ENCODE results near the gene SOS2.

The SOS2 gene

GRCh38 chr14:50094056-50094755 is 137.2 kb downstream of the SOS2 start:
- Histone ChIP-seq H3K9me3 (ENCODE audit: control insufficient read depth, insufficient read depth, low read length) (no peaks in the 10 kb centered on the region), H4K20me1 (ENCODE audit: control insufficient read depth, insufficient read depth, low read depth, low read length) (no peaks in the 10 kb centered on the region), H3K4me3 (ENCODE audit: low read length) (no peak overlapping the region), H3K36me3 (ENCODE audit: control insufficient read depth, low read length) (no peaks in the 10 kb centered on the region), H3K4me2 (ENCODE audit: low read length) (no peak overlapping the region), H3F3A (ENCODE audit: control insufficient read depth, insufficient read depth) (no peaks in the 10 kb centered on the region), H3K27ac (ENCODE audit: low read depth, low read length) (no peak overlapping the region), H3K27me3 (ENCODE audit: control insufficient read depth, low read length) (no peaks in the 10 kb centered on the region), H3K4me1 (ENCODE audit: control insufficient read depth, low read length) (peaks cover 24% of the 10 kb centered on the region), H3K79me2 (ENCODE audit: control insufficient read depth, low read length) (no peaks in the 10 kb centered on the region), H3K9me2 (replicated peaks; ENCODE audit: control insufficient read depth, low read length) (no peaks in the 10 kb centered on the region)
- TF ChIP-seq CTCF (IDR thresholded peaks at IDR 0.05; ENCODE audit: low read depth, low read length, poor library complexity, severe bottlenecking) (no peak), EZH2phosphoT487 (IDR thresholded peaks at IDR 0.05; ENCODE audit: borderline replicate concordance, low read length) (no peak)

- H3K9me2 ChIP-seq (replicated peaks; ENCODE audit: control insufficient read depth, low read length), result no peaks in the 10 kb centered on the region
- TF ChIP-seq CTCF (IDR thresholded peaks at IDR 0.05; ENCODE audit: low read depth, low read length, poor library complexity, severe bottlenecking), result no peak
- H3K27ac ChIP-seq (ENCODE audit: low read depth, low read length), result no peak overlapping the region
- no peak overlapping the region for H3K4me2 ChIP-seq (ENCODE audit: low read length)
- H3K9me3 ChIP-seq (ENCODE audit: control insufficient read depth, insufficient read depth, low read length), result no peaks in the 10 kb centered on the region
- no peaks in the 10 kb centered on the region for H3K27me3 ChIP-seq (ENCODE audit: control insufficient read depth, low read length)
- H3K36me3 ChIP-seq (ENCODE audit: control insufficient read depth, low read length), result no peaks in the 10 kb centered on the region
- H4K20me1 ChIP-seq (ENCODE audit: control insufficient read depth, insufficient read depth, low read depth, low read length), result no peaks in the 10 kb centered on the region
- H3K79me2 ChIP-seq (ENCODE audit: control insufficient read depth, low read length), result no peaks in the 10 kb centered on the region
- no peak overlapping the region for H3K4me3 ChIP-seq (ENCODE audit: low read length)
- no peaks in the 10 kb centered on the region for H3F3A ChIP-seq (ENCODE audit: control insufficient read depth, insufficient read depth)
- peaks cover 23% of the 10 kb centered on the region for H3K4me1 ChIP-seq (ENCODE audit: control insufficient read depth, low read length)
Observed at GRCh38 chr14:50093496-50093895, 137.9 kb downstream of the SOS2 start.

- Histone ChIP-seq H3K4me1 (ENCODE audit: control insufficient read depth, low read length) (peaks cover 20% of the 10 kb centered on the region), H3K9me2 (replicated peaks; ENCODE audit: control insufficient read depth, low read length) (no peaks in the 10 kb centered on the region), H3K27ac (ENCODE audit: low read depth, low read length) (no peak overlapping the region), H3K9me3 (ENCODE audit: control insufficient read depth, insufficient read depth, low read length) (no peaks in the 10 kb centered on the region), H3K36me3 (ENCODE audit: control insufficient read depth, low read length) (no peaks in the 10 kb centered on the region), H3K4me3 (ENCODE audit: low read length) (no peak overlapping the region), H4K20me1 (ENCODE audit: control insufficient read depth, insufficient read depth, low read depth, low read length) (no peaks in the 10 kb centered on the region), H3K27me3 (ENCODE audit: control insufficient read depth, low read length) (no peaks in the 10 kb centered on the region), H3K4me2 (ENCODE audit: low read length) (no peak overlapping the region), H3F3A (ENCODE audit: control insufficient read depth, insufficient read depth) (no peaks in the 10 kb centered on the region), H3K79me2 (ENCODE audit: control insufficient read depth, low read length) (no peaks in the 10 kb centered on the region)
- TF ChIP-seq CTCF (IDR thresholded peaks at IDR 0.05; ENCODE audit: low read depth, low read length, poor library complexity, severe bottlenecking) (no peak), EZH2phosphoT487 (IDR thresholded peaks at IDR 0.05; ENCODE audit: borderline replicate concordance, low read length) (no peak)
Observed at GRCh38 chr14:50092006-50092555, 139.3 kb downstream of the SOS2 start.
